Measurements from ENCODE around the gene NCKIPSD.

GRCh38 chr3:48631516-48632448 lies 53.9 kb downstream of the NCKIPSD start:
- TF ChIP-seq POLR2A (IDR thresholded peaks at IDR 0.05) (no peak), CTCF (IDR thresholded peaks at IDR 0.05) (no peak)
